ENCODE results near the gene NKAIN2.
"Not testable (repeated sequence)": the region's sequence is repeated elsewhere in the genome, so short reads cannot be mapped to it uniquely, and the experiment has no call there.

GRCh38 chr6:124464600-124464999 is 660.9 kb downstream of the NKAIN2 start:
- TF ChIP-seq, protein P1, sequence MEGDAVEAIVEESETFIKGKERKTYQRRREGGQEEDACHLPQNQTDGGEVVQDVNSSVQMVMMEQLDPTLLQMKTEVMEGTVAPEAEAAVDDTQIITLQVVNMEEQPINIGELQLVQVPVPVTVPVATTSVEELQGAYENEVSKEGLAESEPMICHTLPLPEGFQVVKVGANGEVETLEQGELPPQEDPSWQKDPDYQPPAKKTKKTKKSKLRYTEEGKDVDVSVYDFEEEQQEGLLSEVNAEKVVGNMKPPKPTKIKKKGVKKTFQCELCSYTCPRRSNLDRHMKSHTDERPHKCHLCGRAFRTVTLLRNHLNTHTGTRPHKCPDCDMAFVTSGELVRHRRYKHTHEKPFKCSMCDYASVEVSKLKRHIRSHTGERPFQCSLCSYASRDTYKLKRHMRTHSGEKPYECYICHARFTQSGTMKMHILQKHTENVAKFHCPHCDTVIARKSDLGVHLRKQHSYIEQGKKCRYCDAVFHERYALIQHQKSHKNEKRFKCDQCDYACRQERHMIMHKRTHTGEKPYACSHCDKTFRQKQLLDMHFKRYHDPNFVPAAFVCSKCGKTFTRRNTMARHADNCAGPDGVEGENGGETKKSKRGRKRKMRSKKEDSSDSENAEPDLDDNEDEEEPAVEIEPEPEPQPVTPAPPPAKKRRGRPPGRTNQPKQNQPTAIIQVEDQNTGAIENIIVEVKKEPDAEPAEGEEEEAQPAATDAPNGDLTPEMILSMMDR (IDR thresholded peaks at IDR 0.05), result not testable (repeated sequence)
- not testable (repeated sequence) for TF ChIP-seq POLR2AphosphoS5, POLR2A (IDR thresholded peaks at IDR 0.05)

All from breast epithelium (tissue), 3 donors.